Heart left ventricle (tissue), 16 donors: ENCODE measurements around the gene AFAP1. TPM values are rescaled to one million over a fixed set of nuclear protein-coding genes. Genes with fewer than 3 reads are reported as not detected.

Experiments
- ATAC-seq, 4 donors: fragments of 200-7000 bp; cut with Tn5 transposase; one replicate each; pipeline ENCODE4 v1.9.1; 2020 to 2022; ENCODE audit warnings: moderate library complexity in 4 of 4, mild to moderate bottlenecking in 3 of 4, moderate number of reproducible peaks in 1 of 4
- DNase-seq, 5 donors: peaks; one replicate each; pipeline ENCODE4 v3.0.0-alpha.2; 2020
- H3K27ac ChIP-seq, 12 donors: fragments of 200-600 bp; sonication (generic) in 4 of 12; one replicate each; pipeline versions ENCODE4 v1.5.0 to v1.8.0; 2016 to 2022; ENCODE audit warnings: mild to moderate bottlenecking in 2 of 12
- H3K27me3 ChIP-seq, 9 donors: fragments of 200-600 bp; sonication (generic) in 2 of 9; one replicate each; pipeline versions ENCODE4 v1.5.1 to v1.8.0; 2016 to 2022; ENCODE audit warnings: mild to moderate bottlenecking in 3 of 9
- H3K36me3 ChIP-seq, 9 donors: fragments of 200-600 bp; sonication (generic) in 2 of 9; one replicate each; pipeline versions ENCODE4 v1.5.0 to v1.8.0; 2018 to 2022; ENCODE audit warnings: mild to moderate bottlenecking in 2 of 9
- H3K4me1 ChIP-seq, 12 donors: fragments of 200-600 bp; sonication (generic) in 4 of 12; one replicate each; pipeline versions ENCODE4 v1.5.0 to v1.8.0; 2016 to 2022; ENCODE audit warnings: mild to moderate bottlenecking in 3 of 12
- H3K4me3 ChIP-seq, 12 donors: fragments of 200-600 bp; sonication (generic) in 4 of 12; one replicate each; pipeline versions ENCODE4 v1.5.0 to v1.8.0; 2017 to 2022; ENCODE audit warnings: mild to moderate bottlenecking in 9 of 12, moderate library complexity in 4 of 12
- H3K9me3 ChIP-seq, 12 donors: fragments of 200-600 bp; sonication (generic) in 4 of 12; one replicate each; pipeline versions ENCODE4 v1.5.0 to v1.8.0; 2016 to 2022; ENCODE audit warnings: mild to moderate bottlenecking in 1 of 12
- POLR2A ChIP-seq, 2 donors: fragments of 450-650 bp; IDR thresholded peaks; one replicate each; pipeline ENCODE4 v1.6.1; 2017; ENCODE audit warnings: antibody characterized with exemption in 2 of 2, mild to moderate bottlenecking in 2 of 2, moderate library complexity in 2 of 2
- WGBS, 4 donors: extraction: QIAGEN DNeasy Blood & Tissue Kit in 2 of 4; methylation state at CpG; one replicate each; pipeline versions ENCODE4 v1.1.5 to v1.1.7; 2013 to 2018; 5-methylcytosine and 5-hydroxymethylcytosine counted together
- intact Hi-C, 10 donors: fragments of 100-400 bp; cut with DNase I; formaldehyde crosslinking; loops; one replicate each; pipeline versions ENCODE4 v1.11.1 to v1.14.2; 2022
- polyA plus RNA-seq, 2 donors: library from polyadenylated mRNA; stranded (reverse); fragments of 200-250 nt; gene quantifications; one replicate each; pipeline ENCODE4 v1.2.3, GENCODE V29; 2013
- total RNA-seq, 9 donors: library from RNA; depleted of rRNA in 2 of 9; stranded (reverse); fragments of >200 nt in 2 of 9; fragmentation: NEBNext Ultra II Directional in 3 of 9; extraction: Animal tissue kit (Norgen Biotek cat#: 25700) in 3 of 9; gene quantifications; one replicate each; pipeline versions ENCODE4 v1.1.0 to v1.2.4, GENCODE V29; 2016 to 2023
- TF ChIP-seq, protein P1 (sequence below), 12 donors: fragments of 200-600 bp; sonication (generic) in 4 of 12; IDR thresholded peaks; one replicate each; pipeline versions ENCODE4 v1.5.0 to v1.8.0; 2018 to 2022; ENCODE audit warnings: antibody characterized with exemption in 12 of 12, mild to moderate bottlenecking in 5 of 12
- donor health status: ischemic (EF 13 %, LVEDD 7.1; RV severe dilation, severe dysfunction).
- donor health status: healthy with polysubstance abuse.
- donor health status: DM: no; HTN: yes; CAD: no.
- donor health status: DM: no; HTN: no; CAD: no.
- donor health status: ischemic (EF 25% LVEDD 6.9; RV normal size, moderate dysfunction).
- donor health status: ischemic (EF 25% LVEDD 5.7; RV mildly dilated, moderate dysfunction).
- donor health status: healthy.
- donor health status: DM: yes; HTN: yes; CAD: no.
- donor health status: ischemic (EF 35%, LVEDD 5.7; RV mildly dilated, moderate dysfunction).
- donor health status: nonischemic (EF 11% LVEDD 7.7; RV severe dilation, severe dysfunction).
- donor health status: DM: yes; HTN: yes; CAD: no.
- donor health status: PGD.
- donor health status: ischemic (EF 29% LVEDD 5.4; RV normal size, mild dysfunction).
- donor health status: nonischemic (EF 23%, LVEDD 6.1; RV moderate dilation, normal function).

Gene AFAP1
- total and polyA plus RNA-seq, 11 donors: 2.0 to 18.0 (median 7.0) TPM

DNA sequence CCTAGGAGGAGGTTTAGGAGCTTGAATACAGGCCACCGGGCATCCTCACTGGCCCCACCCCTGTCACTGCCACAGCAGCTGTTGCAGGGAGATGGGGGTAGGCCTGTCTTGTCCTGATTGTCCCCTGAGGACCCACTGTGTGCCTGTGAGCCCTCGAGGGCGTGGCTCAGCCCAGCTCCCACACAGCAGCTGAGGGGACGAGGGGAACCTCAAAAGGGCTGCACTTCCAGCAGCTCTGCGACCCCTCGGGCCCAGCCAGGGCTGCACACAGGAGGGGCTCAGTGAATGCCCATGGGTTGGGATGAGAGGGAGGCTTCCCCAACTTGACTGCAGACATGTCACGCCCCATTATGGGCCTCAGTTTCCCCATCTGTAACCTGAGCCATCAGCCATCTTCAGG lies 225.9 kb downstream of the AFAP1 start:
- intact Hi-C loops: loop anchor here in 4 of 10 donors (10.0 kb wide), 3 partner anchors 379 to 519 kb away; partner anchors contain the start of gene SORCS2 (in 1 of the 4)
- Histone ChIP-seq H3K4me1 (no peaks in the 10 kb centered on the region), H3K36me3 (no peaks in the 10 kb centered on the region), H3K4me3 (no peak overlapping the region), H3K27me3 (no peaks in the 10 kb centered on the region), H3K27ac (no peak overlapping the region), H3K9me3 (peaks cover 0 to 4% (median 0%) of the 10 kb centered on the region in 12 donors)
- ATAC-seq (no peak), DNase-seq (peak in 1 of 5 donors; percentile 36)
- WGBS, 4 donors: 82 to 86% (median 86%) methylated on average over 5 to 7 of the region's 7 CpGs; no CpG with 5 or more reads in 1 of the 4 donors
- TF ChIP-seq POLR2A (IDR thresholded peaks at IDR 0.05): no peak
- TF ChIP-seq, protein P1, sequence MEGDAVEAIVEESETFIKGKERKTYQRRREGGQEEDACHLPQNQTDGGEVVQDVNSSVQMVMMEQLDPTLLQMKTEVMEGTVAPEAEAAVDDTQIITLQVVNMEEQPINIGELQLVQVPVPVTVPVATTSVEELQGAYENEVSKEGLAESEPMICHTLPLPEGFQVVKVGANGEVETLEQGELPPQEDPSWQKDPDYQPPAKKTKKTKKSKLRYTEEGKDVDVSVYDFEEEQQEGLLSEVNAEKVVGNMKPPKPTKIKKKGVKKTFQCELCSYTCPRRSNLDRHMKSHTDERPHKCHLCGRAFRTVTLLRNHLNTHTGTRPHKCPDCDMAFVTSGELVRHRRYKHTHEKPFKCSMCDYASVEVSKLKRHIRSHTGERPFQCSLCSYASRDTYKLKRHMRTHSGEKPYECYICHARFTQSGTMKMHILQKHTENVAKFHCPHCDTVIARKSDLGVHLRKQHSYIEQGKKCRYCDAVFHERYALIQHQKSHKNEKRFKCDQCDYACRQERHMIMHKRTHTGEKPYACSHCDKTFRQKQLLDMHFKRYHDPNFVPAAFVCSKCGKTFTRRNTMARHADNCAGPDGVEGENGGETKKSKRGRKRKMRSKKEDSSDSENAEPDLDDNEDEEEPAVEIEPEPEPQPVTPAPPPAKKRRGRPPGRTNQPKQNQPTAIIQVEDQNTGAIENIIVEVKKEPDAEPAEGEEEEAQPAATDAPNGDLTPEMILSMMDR (IDR thresholded peaks at IDR 0.05): no peak

DNA sequence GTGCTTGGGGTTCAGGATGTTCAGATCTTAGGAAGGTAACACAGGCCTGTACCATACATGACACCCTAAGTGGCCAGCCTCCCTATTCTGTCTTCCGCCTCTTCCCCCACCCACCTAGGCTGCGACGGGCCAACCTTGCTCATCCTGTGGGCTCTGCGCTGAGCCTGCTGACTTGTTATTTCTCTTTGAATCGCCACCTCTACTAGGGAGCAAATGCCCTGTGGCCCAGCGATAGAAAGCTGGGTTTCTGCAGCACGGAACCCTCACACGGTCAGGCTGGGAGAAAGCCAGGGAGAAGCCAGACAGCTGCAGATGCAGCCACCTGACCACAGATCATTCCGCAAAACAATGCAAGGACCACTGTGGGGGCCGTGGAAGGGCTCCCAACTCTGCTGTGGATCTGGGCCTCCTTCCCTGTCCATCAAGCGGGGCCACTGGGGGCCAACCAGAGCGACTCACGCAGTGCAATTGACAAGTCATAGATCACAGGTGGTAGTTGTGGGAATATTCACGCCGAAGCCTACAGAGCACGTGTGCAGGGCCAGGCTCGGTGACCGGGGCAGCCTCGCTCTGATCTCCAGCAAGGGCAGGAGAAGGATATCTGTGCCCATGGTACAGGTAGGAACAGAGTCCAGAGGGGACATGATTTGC lies 227.5 kb downstream of the AFAP1 start:
- peak in 1 of 5 donors; percentile 47 for DNase-seq
- ATAC-seq: no peak
- WGBS, 4 donors: 91 to 99% (median 94%) methylated on average over 17 to 19 of the region's 19 CpGs
- Histone ChIP-seq H3K4me3 (no peak overlapping the region), H3K9me3 (peaks cover 0 to 4% (median 0%) of the 10 kb centered on the region in 12 donors), H3K36me3 (no peaks in the 10 kb centered on the region), H3K27ac (no peak overlapping the region), H3K4me1 (no peaks in the 10 kb centered on the region), H3K27me3 (no peaks in the 10 kb centered on the region)
- intact Hi-C loops: loop anchor here in 4 of 10 donors (10.0 kb wide), 3 partner anchors 377 to 517 kb away; partner anchors contain the start of gene SORCS2 (in 1 of the 4)
- TF ChIP-seq, protein P1 (IDR thresholded peaks at IDR 0.05): no peak
- TF ChIP-seq POLR2A (IDR thresholded peaks at IDR 0.05): no peak

DNA sequence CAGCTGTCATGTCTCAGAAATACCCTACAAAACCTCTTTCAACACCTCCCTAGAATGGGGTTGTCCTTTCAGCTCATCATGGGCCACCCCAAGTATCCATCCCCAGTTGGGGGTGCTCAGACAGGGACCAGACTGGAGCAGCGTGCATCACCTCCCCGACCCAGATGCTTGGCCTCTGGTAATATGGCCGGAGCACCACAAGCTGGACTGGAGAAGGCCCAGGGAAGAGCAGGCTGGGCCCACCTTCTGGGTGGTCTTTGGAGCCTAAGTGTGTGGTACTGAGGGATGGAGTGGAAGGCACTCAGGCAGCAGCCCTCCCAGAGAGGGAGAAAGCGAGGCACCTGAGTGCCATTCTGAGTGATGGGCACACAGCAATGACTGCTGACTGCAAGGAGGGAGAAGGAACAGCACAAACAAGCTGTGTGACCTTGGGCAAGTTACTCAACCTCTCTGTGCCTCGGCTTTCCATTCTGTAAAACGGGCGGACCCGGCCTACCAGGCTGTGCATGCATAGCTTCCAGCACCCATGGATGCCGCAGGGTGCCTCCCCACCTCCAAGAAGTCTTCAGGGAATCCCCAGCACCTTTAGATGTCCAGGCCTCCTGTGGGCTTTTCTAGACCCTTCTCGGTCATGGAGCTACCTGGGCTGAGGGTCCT lies 228.2 kb downstream of the AFAP1 start:
- DNase-seq (peak in 1 of 5 donors; percentile 38), ATAC-seq (no peak)
- Histone ChIP-seq H3K36me3 (no peaks in the 10 kb centered on the region), H3K27me3 (no peaks in the 10 kb centered on the region), H3K4me1 (no peaks in the 10 kb centered on the region), H3K4me3 (no peak overlapping the region), H3K27ac (no peak overlapping the region), H3K9me3 (peaks cover 0 to 4% (median 0%) of the 10 kb centered on the region in 12 donors)
- TF ChIP-seq, protein P1 (IDR thresholded peaks at IDR 0.05): no peak
- TF ChIP-seq POLR2A (IDR thresholded peaks at IDR 0.05): no peak
- intact Hi-C loops: loop anchor here in 4 of 10 donors (10.0 kb wide), 3 partner anchors 377 to 517 kb away; partner anchors contain the start of gene SORCS2 (in 1 of the 4)
- WGBS, 4 donors: 94 to 98% (median 95%) methylated on average over 5 to 10 of the region's 10 CpGs
